GM10266 (cell line): ENCODE data around the gene MTMR12.

ENCODE experiments used
- DNase-seq: peaks from one replicate; pipeline ENCODE4 v3.0.0; 2012; ENCODE audit errors: extremely low spot score
- TF ChIP-seq, protein P1 (sequence below): IDR thresholded peaks from 2 replicates; pipeline ENCODE4 v1.5.1; 2012; ENCODE audit warnings: mild to moderate bottlenecking, low read depth; ENCODE audit not compliant: control insufficient read depth, insufficient read depth; ENCODE audit errors: missing control alignments

MTMR12 gene

GRCh38 chr5:32231241-32231640 lies 81.5 kb downstream of the MTMR12 start:
- TF ChIP-seq, protein P1, sequence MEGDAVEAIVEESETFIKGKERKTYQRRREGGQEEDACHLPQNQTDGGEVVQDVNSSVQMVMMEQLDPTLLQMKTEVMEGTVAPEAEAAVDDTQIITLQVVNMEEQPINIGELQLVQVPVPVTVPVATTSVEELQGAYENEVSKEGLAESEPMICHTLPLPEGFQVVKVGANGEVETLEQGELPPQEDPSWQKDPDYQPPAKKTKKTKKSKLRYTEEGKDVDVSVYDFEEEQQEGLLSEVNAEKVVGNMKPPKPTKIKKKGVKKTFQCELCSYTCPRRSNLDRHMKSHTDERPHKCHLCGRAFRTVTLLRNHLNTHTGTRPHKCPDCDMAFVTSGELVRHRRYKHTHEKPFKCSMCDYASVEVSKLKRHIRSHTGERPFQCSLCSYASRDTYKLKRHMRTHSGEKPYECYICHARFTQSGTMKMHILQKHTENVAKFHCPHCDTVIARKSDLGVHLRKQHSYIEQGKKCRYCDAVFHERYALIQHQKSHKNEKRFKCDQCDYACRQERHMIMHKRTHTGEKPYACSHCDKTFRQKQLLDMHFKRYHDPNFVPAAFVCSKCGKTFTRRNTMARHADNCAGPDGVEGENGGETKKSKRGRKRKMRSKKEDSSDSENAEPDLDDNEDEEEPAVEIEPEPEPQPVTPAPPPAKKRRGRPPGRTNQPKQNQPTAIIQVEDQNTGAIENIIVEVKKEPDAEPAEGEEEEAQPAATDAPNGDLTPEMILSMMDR, result no peak

GRCh38 chr5:32230356-32231099 lies 82.2 kb downstream of the MTMR12 start:
- TF ChIP-seq, protein P1, result no peak
- DNase-seq, result no peak

More at GRCh38 chr5:32231241-32231640, 81.5 kb downstream of the MTMR12 start:
- no peak for DNase-seq

- no peak for DNase-seq
- TF ChIP-seq, protein P1, result no peak
Measured at GRCh38 chr5:32229586-32229985, 83.2 kb downstream of the MTMR12 start.

GRCh38 chr5:32228816-32229215 lies 83.9 kb downstream of the MTMR12 start:
- TF ChIP-seq, protein P1, result no peak
- no peak for DNase-seq

- DNase-seq, result no peak
- TF ChIP-seq, protein P1, result no peak
Measured at GRCh38 chr5:32225445-32225844, 87.3 kb downstream of the MTMR12 start.

DNA sequence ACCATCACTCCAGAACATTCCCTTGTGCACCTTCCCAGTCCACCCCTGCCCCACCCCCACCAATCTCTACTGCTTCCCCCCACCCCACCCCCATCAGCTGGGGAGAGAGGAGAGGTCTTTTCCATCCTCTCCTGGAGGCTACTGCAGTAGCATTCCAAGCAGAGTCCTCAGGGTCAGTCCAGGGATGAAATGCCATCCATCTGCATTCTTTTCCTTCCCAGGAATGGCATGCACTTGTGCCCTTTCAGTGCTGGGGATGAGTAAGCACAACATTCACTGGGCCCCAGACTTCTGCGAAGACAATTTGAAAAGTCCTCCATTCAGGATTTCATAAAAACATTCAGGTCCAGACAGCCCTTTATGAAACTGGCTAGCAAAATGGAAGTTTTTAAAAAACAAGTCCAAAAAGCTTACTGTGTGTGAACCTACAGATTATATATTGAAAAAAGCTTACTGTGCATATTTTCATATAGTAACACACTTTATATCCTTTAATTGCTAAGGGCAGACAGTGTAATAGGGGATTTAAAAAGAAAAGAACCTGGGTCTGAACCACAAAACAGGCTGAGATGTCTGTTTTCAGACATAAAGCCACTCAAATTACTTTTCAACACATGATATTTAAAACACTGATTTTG lies 88.6 kb downstream of the MTMR12 start:
- TF ChIP-seq, protein P1, result no peak
- DNase-seq, result no peak

GRCh38 chr5:32222723-32223470 lies 89.8 kb downstream of the MTMR12 start:
- TF ChIP-seq, protein P1, result no peak
- DNase-seq, result no peak
